H9 (cell line): ENCODE data around the gene WIZ. TPM values are rescaled to one million over a fixed set of nuclear protein-coding genes. Genes with fewer than 3 reads are reported as not detected.

Experiments
- DNase-seq: peaks from one replicate; pipeline ENCODE4 v3.0.0-alpha.2; 2017
- H2AFZ ChIP-seq: one replicate; pipeline ENCODE4 v1.6.1; 2013; ENCODE audit warnings: mild to moderate bottlenecking, low read length, control low read depth, moderate library complexity
- H2AK5ac ChIP-seq: 2 replicates; pipeline ENCODE4 v1.6.1; 2013; ENCODE audit warnings: low read length, control low read depth, mixed read lengths; ENCODE audit not compliant: insufficient read length
- H2BK120ac ChIP-seq: one replicate; pipeline ENCODE4 v1.6.1; 2013; ENCODE audit warnings: low read depth, mild to moderate bottlenecking, low read length, control low read depth, inconsistent platforms; ENCODE audit not compliant: poor library complexity, severe bottlenecking
- H2BK12ac ChIP-seq: 2 replicates; pipeline ENCODE4 v1.6.1; 2013; ENCODE audit warnings: low read length, control low read depth, mixed read lengths, low read depth; ENCODE audit not compliant: insufficient read length
- H2BK15ac ChIP-seq: 2 replicates; pipeline ENCODE4 v1.6.1; 2013; ENCODE audit warnings: low read depth, low read length, control low read depth
- H2BK20ac ChIP-seq: one replicate; pipeline ENCODE4 v1.6.1; 2013; ENCODE audit warnings: low read depth, mild to moderate bottlenecking, low read length, control low read depth, inconsistent platforms; ENCODE audit not compliant: poor library complexity, severe bottlenecking
- H2BK5ac ChIP-seq: 2 replicates; pipeline ENCODE4 v1.6.1; 2013; ENCODE audit warnings: low read length, control low read depth, mixed read lengths; ENCODE audit not compliant: insufficient read length
- H3K14ac ChIP-seq: 2 replicates; pipeline ENCODE4 v1.6.1; 2013; ENCODE audit warnings: low read length, control low read depth; ENCODE audit not compliant: insufficient read depth
- H3K18ac ChIP-seq: 2 replicates; pipeline ENCODE4 v1.6.1; 2013; ENCODE audit warnings: low read depth, mild to moderate bottlenecking, mixed read lengths, low read length, control low read depth; ENCODE audit not compliant: insufficient read length
- H3K23ac ChIP-seq: 2 replicates; pipeline ENCODE4 v1.6.1; 2013; ENCODE audit warnings: low read length, control low read depth, mixed read lengths, low read depth; ENCODE audit not compliant: insufficient read length
- H3K23me2 ChIP-seq: 2 replicates; pipeline ENCODE4 v1.6.1; 2013; ENCODE audit warnings: low read depth, mild to moderate bottlenecking, mixed read lengths, low read length, control low read depth; ENCODE audit not compliant: insufficient read length, poor library complexity, severe bottlenecking
- H3K27ac ChIP-seq: 2 replicates; pipeline ENCODE4 v1.5.1; 2013; ENCODE audit warnings: low read length, control low read depth, mixed read lengths, low read depth; ENCODE audit not compliant: insufficient read length
- H3K27me3 ChIP-seq: 2 replicates; pipeline ENCODE4 v1.6.1; 2013; ENCODE audit warnings: low read length, control low read depth, inconsistent platforms; ENCODE audit not compliant: insufficient read depth
- H3K4ac ChIP-seq: 2 replicates; pipeline ENCODE4 v1.6.1; 2013; ENCODE audit warnings: low read depth, mild to moderate bottlenecking, control low read depth, inconsistent platforms, low read length, moderate library complexity
- H3K4me1 ChIP-seq: 2 replicates; pipeline ENCODE4 v1.6.1; 2013; ENCODE audit warnings: low read length, control low read depth, inconsistent platforms; ENCODE audit not compliant: insufficient read depth
- H3K4me2 ChIP-seq: 2 replicates; pipeline ENCODE4 v1.6.1; 2013; ENCODE audit warnings: low read length, control low read depth, mixed read lengths; ENCODE audit not compliant: insufficient read length, insufficient read depth
- H3K56ac ChIP-seq: 2 replicates; pipeline ENCODE4 v1.6.1; 2013; ENCODE audit warnings: low read depth, mild to moderate bottlenecking, mixed read lengths, low read length, control low read depth; ENCODE audit not compliant: insufficient read length
- H3K79me1 ChIP-seq: 2 replicates; pipeline ENCODE4 v1.6.1; 2013; ENCODE audit warnings: low read depth, mild to moderate bottlenecking, moderate library complexity, low read length, control low read depth, inconsistent platforms; ENCODE audit not compliant: insufficient read depth, poor library complexity, severe bottlenecking
- H3K79me2 ChIP-seq: 2 replicates; pipeline ENCODE4 v1.6.1; 2013; ENCODE audit warnings: low read length, control low read depth, inconsistent platforms; ENCODE audit not compliant: insufficient read depth
- H3K9ac ChIP-seq: 2 replicates; pipeline ENCODE4 v1.6.1; 2013; ENCODE audit warnings: low read length, control low read depth, mixed read lengths; ENCODE audit not compliant: insufficient read length; ENCODE audit errors: extremely low read depth
- H3K9me3 ChIP-seq: one replicate; pipeline ENCODE4 v1.6.1; 2013; ENCODE audit warnings: low read depth, low read length, inconsistent platforms; ENCODE audit not compliant: control insufficient read depth
- H3T11ph ChIP-seq: one replicate; pipeline ENCODE4 v1.6.1; 2013; ENCODE audit warnings: mild to moderate bottlenecking, low read length, control low read depth, inconsistent platforms
- H4K20me1 ChIP-seq: one replicate; pipeline ENCODE4 v1.6.1; 2013; ENCODE audit not compliant: control insufficient read depth, insufficient read length, insufficient read depth
- H4K5ac ChIP-seq: 2 replicates; pipeline ENCODE4 v1.6.1; 2013; ENCODE audit warnings: low read depth, mild to moderate bottlenecking, mixed read lengths, low read length, control low read depth; ENCODE audit not compliant: insufficient read length
- H4K8ac ChIP-seq: replicated peaks from 2 replicates; pipeline ENCODE4 v1.6.1; 2013; ENCODE audit warnings: low read length, control low read depth, mixed read lengths, low read depth; ENCODE audit not compliant: insufficient read length
- H4K91ac ChIP-seq: 2 replicates; pipeline ENCODE4 v1.6.1; 2013; ENCODE audit warnings: low read depth, mild to moderate bottlenecking, moderate library complexity, mixed read lengths, low read length, control low read depth; ENCODE audit not compliant: insufficient read length
- H3K27ac Mint-ChIP-seq, 3 experiments: 2 replicates in 2 of 3; 3 replicates in 1 of 3; pipeline ENCODE4 v1.8.0; 2020 to 2021; ENCODE audit warnings: mixed read lengths in 3 of 3, mild to moderate bottlenecking in 1 of 3, moderate library complexity in 1 of 3
- H3K27me3 Mint-ChIP-seq: 2 replicates; pipeline ENCODE4 v1.8.0; 2021; ENCODE audit warnings: low read depth, mild to moderate bottlenecking, moderate library complexity, mixed read lengths
- H3K36me3 Mint-ChIP-seq, 3 experiments: 2 replicates in 2 of 3; 3 replicates in 1 of 3; pipeline ENCODE4 v1.8.0; 2020 to 2021; ENCODE audit warnings: low read depth in 3 of 3, mixed read lengths in 3 of 3; ENCODE audit not compliant: insufficient read depth in 1 of 3
- H3K4me1 Mint-ChIP-seq, 2 experiments: 2 replicates each; pipeline ENCODE4 v1.8.0; 2020; ENCODE audit warnings: mixed read lengths in 2 of 2
- H3K4me3 Mint-ChIP-seq, 2 experiments: 2 replicates in 1 of 2; 3 replicates in 1 of 2; pipeline ENCODE4 v1.8.0; 2020 to 2021; ENCODE audit warnings: mild to moderate bottlenecking in 2 of 2, mixed read lengths in 2 of 2, moderate library complexity in 1 of 2
- H3K9me3 Mint-ChIP-seq, 2 experiments: 2 replicates in 1 of 2; 3 replicates in 1 of 2; pipeline ENCODE4 v1.8.0; 2020; ENCODE audit warnings: mild to moderate bottlenecking in 2 of 2, mixed read lengths in 2 of 2, moderate library complexity in 1 of 2
- WGBS: extraction: QIAGEN DNeasy Blood & Tissue Kit; methylation state at CpG from one replicate; pipeline ENCODE4 v1.1.7; 2013; ENCODE audit warnings: missing lambda C conversion rate, low lambda C conversion rate, mixed read lengths; ENCODE audit not compliant: insufficient read length; ENCODE audit errors: extremely low coverage; 5-methylcytosine and 5-hydroxymethylcytosine counted together
- total RNA-seq: library from RNA; stranded (reverse); gene quantifications from 2 replicates; pipeline ENCODE4 v1.2.1, GENCODE V29; 2021
- TF ChIP-seq, protein P1 (sequence below): fragments of 200-600 bp; sonication (generic); conservative IDR thresholded peaks from 3 replicates; pipeline ENCODE4 v1.8.0; 2021; ENCODE audit warnings: antibody characterized with exemption, mild to moderate bottlenecking

WIZ gene
- total RNA-seq, 1 experiment from 2014 or later = 33.3 TPM

- TF ChIP-seq, protein P1, sequence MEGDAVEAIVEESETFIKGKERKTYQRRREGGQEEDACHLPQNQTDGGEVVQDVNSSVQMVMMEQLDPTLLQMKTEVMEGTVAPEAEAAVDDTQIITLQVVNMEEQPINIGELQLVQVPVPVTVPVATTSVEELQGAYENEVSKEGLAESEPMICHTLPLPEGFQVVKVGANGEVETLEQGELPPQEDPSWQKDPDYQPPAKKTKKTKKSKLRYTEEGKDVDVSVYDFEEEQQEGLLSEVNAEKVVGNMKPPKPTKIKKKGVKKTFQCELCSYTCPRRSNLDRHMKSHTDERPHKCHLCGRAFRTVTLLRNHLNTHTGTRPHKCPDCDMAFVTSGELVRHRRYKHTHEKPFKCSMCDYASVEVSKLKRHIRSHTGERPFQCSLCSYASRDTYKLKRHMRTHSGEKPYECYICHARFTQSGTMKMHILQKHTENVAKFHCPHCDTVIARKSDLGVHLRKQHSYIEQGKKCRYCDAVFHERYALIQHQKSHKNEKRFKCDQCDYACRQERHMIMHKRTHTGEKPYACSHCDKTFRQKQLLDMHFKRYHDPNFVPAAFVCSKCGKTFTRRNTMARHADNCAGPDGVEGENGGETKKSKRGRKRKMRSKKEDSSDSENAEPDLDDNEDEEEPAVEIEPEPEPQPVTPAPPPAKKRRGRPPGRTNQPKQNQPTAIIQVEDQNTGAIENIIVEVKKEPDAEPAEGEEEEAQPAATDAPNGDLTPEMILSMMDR = no peak
- Histone ChIP-seq H2BK120ac (no peak overlapping the region), H3K18ac (no peak overlapping the region), H2BK20ac (no peak overlapping the region), H4K20me1 (peaks cover 2% of the 10 kb centered on the region), H3K27me3 (no peaks in the 10 kb centered on the region), H3K79me2 (peaks cover 46% of the 10 kb centered on the region), H4K8ac (no peak overlapping the region), H3T11ph (no peak overlapping the region), H2AFZ (no peak overlapping the region), H3K4me2 (no peak overlapping the region), H3K14ac (no peak overlapping the region; the same call in 1 of the 2 replicates), H2AK5ac (no peak overlapping the region), H3K23ac (no peak overlapping the region), H2BK15ac (no peak overlapping the region), H2BK12ac (no peak overlapping the region), H2BK5ac (no peak overlapping the region), H3K9me3 (no peaks in the 10 kb centered on the region), H3K9ac (no peak overlapping the region), H4K5ac (no peak overlapping the region), H4K91ac (no peak overlapping the region), H3K4ac (no peak overlapping the region), H3K56ac (no peak overlapping the region), H3K4me1 (no peaks in the 10 kb centered on the region), H3K27ac (no peak overlapping the region), H3K79me1 (peaks cover 7% of the 10 kb centered on the region), H3K23me2 (no peaks in the 10 kb centered on the region)
- peak overlapping the region in 2 of 3 experiments; percentile 50 to 86; a peak in 3 of 7 replicates for H3K27ac Mint-ChIP-seq
- WGBS = no CpG with 5 or more reads among the region's 3 CpGs
- no peaks in the 10 kb centered on the region for H3K27me3 Mint-ChIP-seq
- no peak for DNase-seq
- peaks cover 0 to 3% of the 10 kb centered on the region in 2 experiments; a peak in 2 of 4 replicates for H3K4me1 Mint-ChIP-seq
- no peak overlapping the region for H3K4me3 Mint-ChIP-seq
- H3K9me3 Mint-ChIP-seq = no peaks in the 10 kb centered on the region; a peak in 1 of 5 replicates
- H3K36me3 Mint-ChIP-seq = peaks cover 23 to 64% (median 47%) of the 10 kb centered on the region in 3 experiments; a peak in 6 of 7 replicates
Observed at GRCh38 chr19:15404780-15405211, 45.0 kb downstream of the WIZ start.
